Osteocyte (in vitro differentiated cells): ENCODE results near the gene GPATCH2L. TPM values are rescaled to one million over a fixed set of nuclear protein-coding genes. Genes with fewer than 3 reads are reported as not detected.

Experiments
- DNase-seq: peaks from one replicate; pipeline ENCODE4 v3.0.0; 2021; ENCODE audit warnings: mixed read lengths; ENCODE audit not compliant: unreplicated experiment; ENCODE audit errors: extremely low spot score
- H3K27ac Mint-ChIP-seq: one replicate; pipeline ENCODE4 v1.8.0; 2021; ENCODE audit warnings: mild to moderate bottlenecking, mixed read lengths; ENCODE audit not compliant: unreplicated experiment
- H3K27me3 Mint-ChIP-seq: one replicate; pipeline ENCODE4 v1.8.0; 2021; ENCODE audit warnings: mixed read lengths; ENCODE audit not compliant: unreplicated experiment
- H3K36me3 Mint-ChIP-seq: one replicate; pipeline ENCODE4 v1.8.0; 2021; ENCODE audit warnings: mixed read lengths; ENCODE audit not compliant: unreplicated experiment
- H3K4me1 Mint-ChIP-seq: one replicate; pipeline ENCODE4 v1.8.0; 2021; ENCODE audit warnings: mixed read lengths; ENCODE audit not compliant: unreplicated experiment
- H3K4me3 Mint-ChIP-seq: one replicate; pipeline ENCODE4 v1.8.0; 2021; ENCODE audit warnings: mild to moderate bottlenecking, moderate library complexity, mixed read lengths; ENCODE audit not compliant: unreplicated experiment
- H3K9me3 Mint-ChIP-seq: one replicate; pipeline ENCODE4 v1.8.0; 2021; ENCODE audit warnings: mixed read lengths; ENCODE audit not compliant: unreplicated experiment
- total RNA-seq: library from RNA; stranded (reverse); gene quantifications from 2 replicates; pipeline ENCODE4 v1.2.1, GENCODE V29; 2021
- TF ChIP-seq, protein P1 (sequence below): fragments of 200-600 bp; sonication (generic); IDR thresholded peaks from 2 replicates; pipeline ENCODE4 v1.5.0; 2021; ENCODE audit warnings: antibody characterized with exemption, mild to moderate bottlenecking, moderate library complexity

The GPATCH2L gene
- total RNA-seq, 1 donor from 2014 or later, result 61.0 TPM

GRCh38 chr14:76208340-76208739 is 56.6 kb downstream of the GPATCH2L start:
- H3K27ac Mint-ChIP-seq, result no peak overlapping the region
- H3K4me3 Mint-ChIP-seq, result no peak overlapping the region
- H3K4me1 Mint-ChIP-seq, result peaks cover 2% of the 10 kb centered on the region
- peaks cover 14% of the 10 kb centered on the region for H3K9me3 Mint-ChIP-seq
- H3K36me3 Mint-ChIP-seq, result peaks cover 12% of the 10 kb centered on the region
- no peaks in the 10 kb centered on the region for H3K27me3 Mint-ChIP-seq
- no peak for DNase-seq
- TF ChIP-seq, protein P1, sequence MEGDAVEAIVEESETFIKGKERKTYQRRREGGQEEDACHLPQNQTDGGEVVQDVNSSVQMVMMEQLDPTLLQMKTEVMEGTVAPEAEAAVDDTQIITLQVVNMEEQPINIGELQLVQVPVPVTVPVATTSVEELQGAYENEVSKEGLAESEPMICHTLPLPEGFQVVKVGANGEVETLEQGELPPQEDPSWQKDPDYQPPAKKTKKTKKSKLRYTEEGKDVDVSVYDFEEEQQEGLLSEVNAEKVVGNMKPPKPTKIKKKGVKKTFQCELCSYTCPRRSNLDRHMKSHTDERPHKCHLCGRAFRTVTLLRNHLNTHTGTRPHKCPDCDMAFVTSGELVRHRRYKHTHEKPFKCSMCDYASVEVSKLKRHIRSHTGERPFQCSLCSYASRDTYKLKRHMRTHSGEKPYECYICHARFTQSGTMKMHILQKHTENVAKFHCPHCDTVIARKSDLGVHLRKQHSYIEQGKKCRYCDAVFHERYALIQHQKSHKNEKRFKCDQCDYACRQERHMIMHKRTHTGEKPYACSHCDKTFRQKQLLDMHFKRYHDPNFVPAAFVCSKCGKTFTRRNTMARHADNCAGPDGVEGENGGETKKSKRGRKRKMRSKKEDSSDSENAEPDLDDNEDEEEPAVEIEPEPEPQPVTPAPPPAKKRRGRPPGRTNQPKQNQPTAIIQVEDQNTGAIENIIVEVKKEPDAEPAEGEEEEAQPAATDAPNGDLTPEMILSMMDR, result no peak

DNA sequence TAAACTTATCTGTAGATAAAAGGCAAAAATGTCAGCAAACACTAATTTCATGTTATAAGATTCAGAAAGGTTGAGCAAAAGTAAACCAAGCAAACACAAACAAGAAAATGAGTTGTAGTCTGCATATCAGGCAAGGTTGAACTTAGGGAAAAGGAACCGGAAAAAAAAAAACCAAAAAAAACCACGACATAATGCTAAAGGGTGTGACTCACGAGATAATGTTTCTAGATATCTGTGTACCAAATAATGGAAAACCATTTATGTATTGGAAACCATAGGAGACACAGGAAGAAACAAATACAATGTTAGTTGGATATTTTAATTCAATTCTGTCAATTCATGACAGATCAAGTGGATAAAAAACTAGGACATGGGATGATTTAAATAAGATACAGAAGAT is 60.5 kb downstream of the GPATCH2L start:
- H3K27me3 Mint-ChIP-seq, result no peaks in the 10 kb centered on the region
- no peak for DNase-seq
- TF ChIP-seq, protein P1, result no peak
- H3K36me3 Mint-ChIP-seq, result peaks cover 3% of the 10 kb centered on the region
- no peak overlapping the region for H3K4me3 Mint-ChIP-seq
- H3K4me1 Mint-ChIP-seq, result no peaks in the 10 kb centered on the region
- H3K27ac Mint-ChIP-seq, result no peak overlapping the region
- H3K9me3 Mint-ChIP-seq, result peaks cover 18% of the 10 kb centered on the region

DNA sequence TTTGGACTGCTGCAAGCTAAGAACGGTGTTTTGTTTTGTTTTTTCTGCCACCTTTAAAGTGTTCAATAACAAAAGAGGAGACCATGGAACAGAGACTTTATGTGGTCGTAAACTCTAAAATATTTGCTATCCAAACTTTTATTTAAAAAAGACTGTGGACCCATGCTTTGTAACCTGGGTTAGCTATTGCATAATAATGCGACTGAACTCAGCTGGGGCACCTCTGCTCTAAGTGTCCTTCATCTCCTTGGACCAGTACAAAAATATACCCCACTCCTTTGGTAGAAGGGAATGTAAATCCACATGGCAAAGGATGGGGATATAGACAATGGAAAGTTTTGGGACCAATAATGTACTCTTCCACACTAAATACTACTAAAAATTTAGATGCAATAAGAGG is 65.5 kb downstream of the GPATCH2L start:
- peaks cover 19% of the 10 kb centered on the region for H3K9me3 Mint-ChIP-seq
- H3K4me1 Mint-ChIP-seq, result no peaks in the 10 kb centered on the region
- TF ChIP-seq, protein P1, result no peak
- no peak for DNase-seq
- H3K36me3 Mint-ChIP-seq, result peaks cover 3% of the 10 kb centered on the region
- H3K4me3 Mint-ChIP-seq, result no peak overlapping the region
- no peak overlapping the region for H3K27ac Mint-ChIP-seq
- H3K27me3 Mint-ChIP-seq, result no peaks in the 10 kb centered on the region

DNA sequence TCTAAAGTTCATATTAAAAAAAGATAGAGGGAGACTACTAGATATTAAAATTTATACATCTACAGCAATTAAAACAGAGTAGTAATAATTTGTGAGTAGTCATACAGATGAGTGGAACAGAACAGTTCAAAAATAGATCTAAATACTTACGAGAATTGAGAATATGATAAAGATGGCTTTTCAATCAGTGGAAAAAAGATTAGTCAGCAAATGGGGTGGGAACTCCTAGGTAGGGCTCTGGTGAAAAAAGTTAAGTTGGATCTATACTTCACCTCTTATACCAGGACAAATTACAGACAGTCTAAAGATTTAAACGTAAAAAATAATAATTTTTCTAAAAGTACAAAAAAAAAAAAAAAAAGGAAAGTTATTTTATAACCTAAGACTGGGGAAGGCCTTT is 66.9 kb downstream of the GPATCH2L start:
- H3K36me3 Mint-ChIP-seq, result no peaks in the 10 kb centered on the region
- TF ChIP-seq, protein P1, result no peak
- no peak overlapping the region for H3K27ac Mint-ChIP-seq
- DNase-seq, result no peak
- H3K4me1 Mint-ChIP-seq, result no peaks in the 10 kb centered on the region
- H3K9me3 Mint-ChIP-seq, result peaks cover 13% of the 10 kb centered on the region
- no peak overlapping the region for H3K4me3 Mint-ChIP-seq
- H3K27me3 Mint-ChIP-seq, result no peaks in the 10 kb centered on the region

- DNase-seq, result no peak
- TF ChIP-seq, protein P1, result no peak
- Mint-ChIP-seq H3K4me1 (no peaks in the 10 kb centered on the region), H3K4me3 (no peak overlapping the region), H3K27me3 (no peaks in the 10 kb centered on the region), H3K9me3 (peaks cover 17% of the 10 kb centered on the region), H3K36me3 (no peaks in the 10 kb centered on the region), H3K27ac (no peak overlapping the region)
Observed at GRCh38 chr14:76219873-76220272, 68.2 kb downstream of the GPATCH2L start.
